H4 (cell line): ENCODE data around the gene SNRNP40. TPM values are rescaled to one million over a fixed set of nuclear protein-coding genes. Genes with fewer than 3 reads are reported as not detected.

Experiments
- DNase-seq: peaks from one replicate; pipeline ENCODE4 v3.0.0-alpha.2; 2015; ENCODE audit warnings: low spot score
- total RNA-seq: library from RNA; depleted of rRNA; stranded (reverse); fragments of >200 nt; shearing (Covaris generic); gene quantifications from 2 replicates; pipeline ENCODE4 v1.2.3, GENCODE V29; 2014; rRNA removed

Gene SNRNP40
- total RNA-seq, 1 experiment from 2014 or later, result 134 TPM

- DNase-seq, result no peak
Measured at GRCh38 chr1:31231802-31232201, 64.8 kb downstream of the SNRNP40 start.

- DNase-seq, result no peak
Measured at GRCh38 chr1:31230378-31230777, 66.2 kb downstream of the SNRNP40 start.

GRCh38 chr1:31228986-31229385, 67.6 kb downstream of the SNRNP40 start:
- DNase-seq, result no peak

GRCh38 chr1:31227891-31228568, 68.6 kb downstream of the SNRNP40 start:
- no peak for DNase-seq

- no peak for DNase-seq
Measured at GRCh38 chr1:31224068-31224467, 72.5 kb downstream of the SNRNP40 start.

- DNase-seq, result no peak
Measured at GRCh38 chr1:31222176-31222575, 74.4 kb downstream of the SNRNP40 start.

GRCh38 chr1:31221072-31221471, 75.5 kb downstream of the SNRNP40 start:
- DNase-seq, result no peak

GRCh38 chr1:31219489-31219888, 77.1 kb downstream of the SNRNP40 start:
- no peak for DNase-seq

- no peak for DNase-seq
Measured at GRCh38 chr1:31218705-31219104, 77.9 kb downstream of the SNRNP40 start.

- DNase-seq, result no peak
Measured at GRCh38 chr1:31216016-31216415, 80.6 kb downstream of the SNRNP40 start.

GRCh38 chr1:31215065-31215570, 81.5 kb downstream of the SNRNP40 start:
- no peak for DNase-seq

GRCh38 chr1:31214316-31215064, 82.1 kb downstream of the SNRNP40 start:
- DNase-seq, result no peak

Other genes with a start within 250 kb of the SNRNP40 start
- gene PUM1, start 231.1 kb downstream of the SNRNP40 start, total RNA-seq, result 29.6 and 31.7 TPM in 2 replicates
- 0.68 and 0.76 TPM in 2 replicates for gene NKAIN1, start 56.9 kb downstream of the SNRNP40 start, total RNA-seq
- gene ZCCHC17, start 244 bp upstream of the SNRNP40 start, total RNA-seq, result 33.6 and 50.2 TPM in 2 replicates
- gene FABP3, start 76.3 kb upstream of the SNRNP40 start, total RNA-seq, result not detected in 2 replicates
- gene SERINC2, start 116.4 kb upstream of the SNRNP40 start, total RNA-seq, result 9.9 and 15.0 TPM in 2 replicates